ENCODE results near the gene RNF151. TPM values are rescaled to one million over a fixed set of nuclear protein-coding genes. Genes with fewer than 3 reads are reported as not detected.

The RNF151 gene, protein sequence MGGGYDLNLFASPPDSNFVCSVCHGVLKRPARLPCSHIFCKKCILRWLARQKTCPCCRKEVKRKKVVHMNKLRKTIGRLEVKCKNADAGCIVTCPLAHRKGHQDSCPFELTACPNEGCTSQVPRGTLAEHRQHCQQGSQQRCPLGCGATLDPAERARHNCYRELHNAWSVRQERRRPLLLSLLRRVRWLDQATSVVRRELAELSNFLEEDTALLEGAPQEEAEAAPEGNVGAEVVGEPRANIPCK
- total RNA-seq = not detected in 2 replicates

DNA sequence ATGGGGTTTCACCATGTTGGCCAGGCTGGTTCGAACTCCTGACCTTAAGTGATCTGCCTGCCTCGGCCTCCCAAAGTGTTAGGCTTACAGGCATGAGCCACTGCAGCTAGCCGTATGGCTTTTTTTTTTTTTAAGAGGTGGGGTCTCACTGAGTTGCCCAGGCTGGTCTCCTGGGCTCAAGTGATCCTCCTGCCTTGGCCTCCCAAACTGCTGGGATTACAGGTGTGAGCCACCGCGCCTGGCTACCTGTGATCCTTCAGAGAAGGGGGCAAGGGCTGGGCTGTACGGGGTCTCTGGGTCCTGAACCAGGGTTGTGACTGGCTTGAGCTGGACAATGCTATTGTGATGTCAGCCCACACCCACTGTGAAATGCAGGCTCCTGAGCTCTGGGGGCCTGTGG, at the start of gene RNF151:
RNF151 (plus strand) TSS at position 397 of the 400 bp plus-strand sequence. CDS start 26 bp downstream, outside the sequence.

DNA sequence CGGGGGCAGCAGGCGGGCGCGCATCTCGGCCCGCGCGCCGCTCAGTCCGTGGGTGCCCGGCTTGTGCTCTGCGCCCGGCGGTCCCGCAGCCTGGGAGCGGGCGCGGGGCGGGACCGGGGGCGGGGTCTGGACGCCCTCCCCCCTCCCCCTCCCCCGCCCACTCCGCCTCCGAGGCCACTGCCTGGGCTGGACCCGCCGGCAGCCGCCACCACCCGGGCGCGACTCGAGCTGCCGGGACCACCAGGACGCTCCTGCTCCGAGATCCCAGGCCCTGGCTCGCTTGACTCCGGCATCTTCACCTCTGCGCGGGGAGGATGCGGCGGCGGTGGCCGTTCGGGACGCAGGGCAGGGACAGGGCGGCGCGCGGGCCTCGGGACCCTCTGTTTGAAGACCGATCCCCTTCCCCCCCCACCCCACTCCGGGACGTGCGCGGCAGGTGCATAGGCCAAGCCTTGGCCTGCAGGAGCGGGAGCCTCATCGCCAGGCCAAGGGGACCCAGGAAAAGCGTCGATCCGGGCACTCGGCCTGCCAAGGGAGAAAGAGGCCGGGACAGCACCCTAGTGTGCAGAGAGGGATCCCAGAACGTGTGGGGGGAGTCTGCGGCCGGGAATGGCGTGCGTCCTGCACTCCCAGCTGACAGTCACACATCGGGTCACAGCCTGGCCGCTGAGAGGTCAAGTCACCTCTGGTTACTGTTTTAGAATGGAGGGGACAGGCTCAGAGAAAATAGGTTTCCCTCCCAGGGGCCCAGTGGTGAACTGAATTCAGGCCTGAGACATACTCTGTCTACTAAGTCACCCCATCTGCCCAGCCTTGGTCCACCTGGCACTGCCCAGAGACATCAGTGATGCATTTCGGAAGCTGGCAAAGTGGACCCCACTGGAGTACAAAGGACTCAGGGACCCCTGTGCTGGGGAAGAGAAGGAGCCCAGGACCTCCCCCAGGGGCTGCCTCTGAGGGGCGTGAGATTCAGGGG, 48.0 kb upstream of the RNF151 start, which contains the start of gene HS3ST6:
HS3ST6 (minus strand) TSS at position 65 of the 976 bp plus-strand sequence. CDS start 92 bp downstream, outside the sequence.

DNA sequence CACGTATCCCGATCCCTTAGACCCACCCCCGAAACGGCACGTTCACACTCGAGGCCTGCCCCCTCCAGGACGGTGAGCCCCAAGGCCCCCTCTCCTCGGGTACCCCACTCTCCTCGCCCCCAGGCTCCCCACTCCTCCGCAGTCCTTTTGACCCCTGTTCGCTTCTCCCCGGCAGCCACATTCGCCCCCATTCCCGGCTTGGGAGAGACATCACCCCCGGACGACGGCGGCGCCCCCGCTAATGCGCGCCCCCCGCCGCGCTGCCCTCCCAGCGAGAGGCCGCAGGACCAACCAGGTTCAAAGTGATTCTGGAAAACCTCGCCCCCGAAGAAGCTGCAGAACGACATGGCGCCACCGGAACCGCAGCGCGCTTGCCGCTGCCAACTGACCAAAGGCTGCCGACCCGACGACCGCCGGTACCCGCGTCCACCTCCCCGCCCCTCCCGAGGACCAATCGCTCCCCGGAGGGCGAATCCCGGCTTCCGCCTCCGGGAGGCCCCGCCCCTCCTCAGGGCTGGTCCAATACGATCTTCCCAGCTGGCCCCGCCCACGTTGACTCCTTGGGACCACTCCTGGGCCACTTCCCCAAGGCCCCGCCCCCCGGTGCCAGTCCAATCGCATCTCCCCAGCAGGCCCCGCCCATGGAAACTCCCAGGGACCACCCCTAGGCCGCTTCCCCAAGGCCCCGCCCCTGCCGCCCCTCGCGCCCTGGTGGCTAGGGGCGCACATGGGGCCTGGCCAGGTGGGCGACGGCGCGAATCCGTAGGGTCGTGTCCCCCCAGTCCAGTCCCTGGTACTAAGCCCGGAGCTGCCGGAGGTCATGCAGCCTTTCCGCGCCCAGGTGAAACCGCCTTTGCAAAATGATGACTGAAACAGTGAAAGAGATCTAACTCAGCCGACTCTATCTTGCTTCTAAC, 23.6 kb upstream of the RNF151 start, which contains the start of gene MSRB1:
MSRB1 (minus strand) TSS at position 390 of the 917 bp plus-strand sequence; CDS start at position 347, 43 bp downstream.

DNA sequence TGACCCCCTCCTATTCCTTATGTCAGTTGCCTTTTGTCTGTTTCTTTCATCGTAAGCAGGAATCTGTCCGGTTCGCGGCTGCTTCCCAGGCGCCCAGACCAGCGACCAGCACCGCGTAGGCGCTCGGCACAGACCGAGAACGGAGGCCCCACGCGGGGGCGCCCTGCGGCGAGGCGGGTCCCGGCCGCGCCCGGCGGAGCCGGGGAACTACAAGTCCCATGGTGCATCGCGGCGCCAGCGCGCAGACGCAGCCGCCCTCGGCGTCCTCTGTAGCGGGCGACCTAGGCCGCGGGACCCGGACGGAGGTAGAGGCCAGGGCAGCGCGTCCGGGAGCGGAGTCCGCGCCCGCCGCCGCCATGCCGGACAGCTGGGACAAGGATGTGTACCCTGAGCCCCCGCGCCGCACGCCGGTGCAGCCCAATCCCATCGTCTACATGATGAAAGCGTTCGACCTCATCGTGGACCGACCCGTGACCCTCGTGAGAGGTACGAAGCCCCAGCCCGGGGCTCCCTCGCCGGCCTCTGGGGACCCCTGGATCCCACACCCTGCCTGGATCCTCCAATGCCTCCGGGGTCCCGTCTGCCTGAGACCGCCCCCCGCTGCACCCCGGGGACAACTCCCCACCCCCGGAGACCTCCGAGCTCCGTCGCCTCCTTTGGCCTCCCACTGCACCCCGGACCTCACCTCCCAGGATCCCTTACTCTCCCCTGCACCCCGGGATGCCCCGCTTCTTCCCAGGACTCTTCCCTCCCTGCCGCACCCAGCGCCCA, 7.2 kb upstream of the RNF151 start, which contains the start of gene NDUFB10:
NDUFB10 (plus strand) TSS at position 270 of the 771 bp plus-strand sequence; CDS start at position 357, 87 bp downstream.

DNA sequence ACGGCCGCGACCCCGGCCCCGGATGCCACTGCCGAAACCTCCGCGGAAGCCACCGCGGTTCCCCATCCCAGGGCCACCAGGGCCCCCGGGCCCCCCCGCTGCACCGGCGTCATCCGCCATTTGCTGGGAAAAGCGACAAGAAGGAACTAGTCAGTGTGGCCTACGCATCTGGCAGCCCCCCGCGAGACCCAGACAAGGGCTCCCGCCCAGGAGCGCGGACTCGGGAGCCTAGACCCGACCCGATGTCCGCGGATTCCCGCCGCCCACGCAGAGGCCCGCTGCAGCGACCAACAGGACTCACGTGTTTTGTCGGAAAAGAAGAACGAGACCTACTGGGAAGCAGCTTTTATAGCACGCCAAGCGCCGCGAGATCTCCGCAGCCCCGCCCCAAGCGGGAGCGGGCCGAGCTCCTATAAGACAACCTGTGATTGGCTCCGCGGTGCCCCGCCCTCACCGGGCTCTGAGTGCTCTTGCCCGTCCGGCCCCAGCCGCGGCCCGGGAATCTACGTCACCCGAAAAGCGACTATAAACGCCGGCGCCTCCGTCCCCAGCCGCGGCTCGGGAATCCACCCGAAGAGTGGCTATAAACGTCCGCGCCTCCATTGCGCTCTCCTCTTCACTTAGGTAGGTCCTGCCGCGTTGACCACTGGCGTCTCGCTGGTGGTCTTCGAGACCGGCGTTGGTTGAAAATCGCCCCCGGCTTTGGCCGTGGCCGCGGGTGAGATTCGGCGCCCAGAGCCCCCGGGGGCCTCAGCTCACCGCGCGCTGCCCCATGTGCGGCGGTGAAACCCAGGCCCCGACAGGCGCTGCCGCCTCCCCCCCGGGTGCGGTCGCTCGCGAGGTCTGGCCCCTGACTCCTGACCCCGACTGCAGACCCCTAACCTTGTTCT, 1.9 kb upstream of the RNF151 start, which contains the start of gene RPS2:
RPS2 (minus strand) TSS at position 321 of the 890 bp plus-strand sequence; CDS start at position 120, 201 bp downstream.

DNA sequence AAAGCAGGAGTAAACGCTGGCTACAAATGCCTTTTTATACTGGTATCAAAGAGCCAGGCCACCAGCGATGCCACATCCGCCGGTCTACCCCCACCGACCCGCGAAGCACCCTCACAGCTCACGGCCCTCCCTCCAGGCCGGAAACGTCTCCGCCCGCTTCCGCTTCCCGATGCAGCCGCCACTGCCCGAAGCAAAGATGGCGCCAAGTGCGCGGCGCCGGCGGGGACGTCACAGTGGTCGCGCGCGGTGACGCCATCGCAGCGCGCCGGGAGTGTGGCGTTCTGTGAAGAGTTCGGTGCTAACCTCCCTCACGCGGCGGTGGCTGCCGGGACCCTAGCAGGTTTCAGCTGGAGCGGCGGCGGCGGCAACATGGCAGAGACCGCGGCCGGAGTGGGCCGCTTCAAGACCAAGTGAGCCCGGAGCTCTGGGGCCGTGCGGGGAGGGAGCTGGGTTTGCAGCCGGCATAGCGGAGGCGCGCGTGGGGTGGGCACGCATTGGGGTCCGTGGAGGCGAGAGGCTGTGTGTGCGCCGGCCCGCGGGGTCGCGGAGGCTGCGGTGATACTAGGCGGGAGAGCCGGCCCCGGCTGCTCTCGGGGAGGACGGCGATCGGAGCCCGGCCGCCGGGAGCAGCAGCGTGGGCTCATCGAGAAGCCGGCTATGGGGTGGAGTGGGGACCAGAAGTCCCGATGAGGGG, 5.3 kb downstream of the RNF151 start, which contains the start of gene TBL3:
TBL3 (plus strand) TSS at position 258 of the 694 bp plus-strand sequence; CDS start at position 370, 112 bp downstream.

DNA sequence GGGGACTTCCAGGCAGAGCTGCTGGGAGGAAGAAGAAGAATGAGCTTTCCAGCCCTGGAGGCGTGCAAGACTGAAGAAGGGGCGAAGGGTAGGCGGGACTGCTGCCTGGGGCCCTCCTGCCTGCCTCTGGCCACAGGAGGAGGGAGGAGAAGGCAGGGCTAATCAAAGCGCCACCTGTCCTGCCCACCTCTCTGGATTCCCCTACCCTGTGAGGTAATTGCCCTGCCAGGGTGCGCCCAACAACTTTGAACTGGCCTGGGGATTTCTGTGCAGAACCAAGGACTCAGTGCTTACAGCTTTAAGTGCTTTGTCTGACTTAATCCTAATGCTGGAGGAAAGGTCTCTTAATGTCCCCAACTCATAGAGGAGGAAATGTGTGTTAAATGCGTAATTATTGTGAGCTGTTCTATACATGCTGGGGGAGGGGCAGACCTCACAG, 14.8 kb downstream of the RNF151 start, which contains the start of gene NOXO1:
NOXO1 (minus strand) TSS at position 72 of the 439 bp plus-strand sequence. CDS start 290 bp downstream, outside the sequence.

DNA sequence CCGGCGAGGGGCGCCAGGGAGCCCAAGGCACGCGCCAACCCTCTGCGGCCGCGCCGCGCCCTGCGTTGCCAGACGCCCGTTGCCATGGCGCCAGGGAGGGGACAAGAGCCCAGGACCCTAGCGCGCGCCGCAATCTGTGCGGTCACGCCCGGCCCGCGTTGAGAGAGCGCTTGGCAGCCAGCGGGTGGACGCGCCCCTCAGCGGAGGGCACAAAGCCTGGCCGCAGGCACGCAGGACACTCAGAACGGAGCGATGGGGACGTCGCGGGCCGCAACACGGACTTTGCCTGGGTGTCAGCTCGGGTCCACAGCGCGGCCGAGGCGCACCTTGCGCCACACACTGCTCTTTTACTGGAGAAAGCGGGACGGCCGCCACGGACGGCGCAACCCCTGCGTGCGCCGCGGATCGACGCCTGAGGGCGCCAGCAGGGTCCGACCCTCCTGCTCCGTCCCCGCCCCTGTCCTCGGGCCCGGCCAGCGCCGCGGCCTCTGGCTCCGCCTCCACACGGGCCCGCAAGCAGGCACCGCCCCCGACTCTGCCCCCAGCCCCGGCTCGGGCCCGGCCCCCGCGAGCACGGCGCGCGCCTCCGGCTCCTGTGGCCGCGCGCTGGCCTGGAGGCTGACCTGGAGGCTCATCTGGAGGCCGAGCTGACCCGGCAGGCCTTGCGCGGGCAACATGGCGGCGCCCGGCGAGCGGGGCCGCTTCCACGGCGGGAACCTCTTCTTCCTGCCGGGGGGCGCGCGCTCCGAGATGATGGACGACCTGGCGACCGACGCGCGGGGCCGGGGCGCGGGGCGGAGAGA, 17.1 kb downstream of the RNF151 start, which contains the start of gene GFER:
GFER (plus strand) TSS at position 650 of the 803 bp plus-strand sequence; CDS start at position 676, 26 bp downstream.

DNA sequence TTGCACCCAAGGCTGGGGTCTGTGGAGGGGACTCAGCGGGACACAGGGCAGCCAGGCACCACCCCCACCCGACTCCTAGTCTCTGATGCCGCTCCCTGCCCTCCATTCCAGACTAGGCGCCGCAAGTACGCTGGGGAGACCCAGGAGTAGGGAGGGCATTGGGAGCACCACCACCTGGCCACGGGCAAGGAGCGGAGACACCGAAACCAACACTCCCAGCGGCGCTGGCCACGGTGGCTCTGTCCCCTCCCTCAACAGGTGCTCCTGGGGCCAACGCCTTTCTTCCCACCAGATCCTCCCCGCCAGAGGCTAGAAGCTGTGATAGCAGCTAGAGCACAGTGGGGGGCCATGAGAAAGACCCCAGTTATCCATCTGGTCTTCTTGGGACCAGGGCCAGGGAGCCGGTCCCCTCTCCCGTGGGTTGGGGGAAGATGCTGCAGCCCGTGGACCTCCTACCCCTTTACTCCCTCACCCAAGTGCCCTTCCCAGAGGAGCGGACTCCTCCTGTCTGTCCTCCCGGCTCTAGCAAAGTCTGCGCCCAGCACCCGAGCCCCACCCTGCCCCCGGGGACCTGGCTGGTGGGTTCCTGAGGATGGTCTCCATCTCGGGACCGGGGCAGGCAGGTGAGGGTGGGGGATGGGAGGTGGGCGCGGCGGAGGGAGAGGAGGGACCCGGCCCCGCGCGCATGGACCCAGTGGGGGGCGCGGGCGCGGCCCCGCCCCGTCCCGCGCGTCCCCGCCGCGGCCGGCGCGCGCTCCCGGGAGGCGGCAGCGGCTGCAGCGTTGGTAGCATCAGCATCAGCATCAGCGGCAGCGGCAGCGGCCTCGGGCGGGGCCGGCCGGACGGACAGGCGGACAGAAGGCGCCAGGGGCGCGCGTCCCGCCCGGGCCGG, 22.8 kb downstream of the RNF151 start, which contains the start of gene SYNGR3:
SYNGR3 (plus strand) TSS at position 762 of the 892 bp plus-strand sequence. CDS start 133 bp downstream, outside the sequence.

DNA sequence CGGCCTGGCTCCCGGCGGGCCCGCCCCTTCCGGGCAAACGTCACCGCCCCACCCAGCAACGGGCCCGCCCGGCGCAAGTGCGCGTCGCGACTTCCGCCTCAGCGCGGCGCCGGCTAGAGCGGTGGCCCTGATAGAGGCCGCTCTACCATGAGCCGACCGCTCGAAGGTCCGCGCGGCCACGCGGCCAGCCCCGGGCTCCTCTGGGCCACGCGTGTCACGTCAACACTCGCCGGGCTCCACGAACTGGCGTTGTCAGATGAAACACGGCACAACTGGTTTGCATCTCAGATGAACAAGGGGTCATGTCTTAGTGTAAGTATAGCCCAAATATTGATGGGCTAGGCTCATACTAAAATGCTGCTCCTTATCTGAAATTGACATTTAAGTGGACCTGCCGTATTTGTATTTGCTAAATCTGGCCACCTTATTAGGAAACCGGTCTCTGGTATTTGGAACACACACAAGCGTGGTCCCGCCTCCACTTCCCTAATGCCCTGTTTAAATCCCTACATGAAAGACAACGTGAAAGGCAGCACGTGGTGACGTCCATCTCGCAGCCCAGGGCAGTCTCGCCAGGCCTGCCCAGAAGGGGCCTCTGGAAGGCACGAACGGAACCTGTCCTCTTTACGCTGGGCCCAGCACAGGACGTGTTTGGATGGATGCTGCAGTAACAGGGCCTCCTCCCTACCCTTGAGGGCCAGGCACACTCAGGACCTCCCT, 43.3 kb downstream of the RNF151 start, which contains the start of gene ZNF598:
ZNF598 (minus strand) TSS at position 31 of the 720 bp plus-strand sequence.

Other genes starting within 250 kb of the RNF151 start
- gene NME3, start 195.3 kb upstream of the RNF151 start, total RNA-seq = 61.8 and 63.7 TPM in 2 replicates
- gene EME2, start 194.0 kb upstream of the RNF151 start, total RNA-seq = 2.8 and 4.3 TPM in 2 replicates
- 150 and 160 TPM in 2 replicates for gene MRPS34, start 193.7 kb upstream of the RNF151 start, total RNA-seq
- 36.9 and 43.6 TPM in 2 replicates for gene SPSB3, start 184.3 kb upstream of the RNF151 start, total RNA-seq
- gene NUBP2, start 183.9 kb upstream of the RNF151 start, total RNA-seq = 118 and 164 TPM in 2 replicates
- not detected in 2 replicates for gene IGFALS, start 173.2 kb upstream of the RNF151 start, total RNA-seq
- gene HAGH, start 140.0 kb upstream of the RNF151 start, total RNA-seq = 106 and 119 TPM in 2 replicates
- 70.9 and 86.8 TPM in 2 replicates for gene FAHD1, start 139.7 kb upstream of the RNF151 start, total RNA-seq
- not detected in 2 replicates for gene MEIOB, start 94.7 kb upstream of the RNF151 start, total RNA-seq
- not detected in 2 replicates for gene HS3ST6, start 48.4 kb upstream of the RNF151 start, total RNA-seq
- 10.1 and 13.7 TPM in 2 replicates for gene MSRB1, start 23.7 kb upstream of the RNF151 start, total RNA-seq
- not detected in 2 replicates for gene RPL3L, start 12.2 kb upstream of the RNF151 start, total RNA-seq
- 312 and 315 TPM in 2 replicates for gene NDUFB10, start 7.3 kb upstream of the RNF151 start, total RNA-seq
- 2,922 and 2,947 TPM in 2 replicates for gene RPS2, start 2.0 kb upstream of the RNF151 start, total RNA-seq
- 79.4 and 104 TPM in 2 replicates for gene TBL3, start 5.2 kb downstream of the RNF151 start, total RNA-seq
- 1.00 TPM in 1 of 2 replicates, not detected in the other for gene NOXO1, start 14.6 kb downstream of the RNF151 start, total RNA-seq
- 15.4 and 15.9 TPM in 2 replicates for gene GFER, start 17.3 kb downstream of the RNF151 start, total RNA-seq
- 0.25 and 0.87 TPM in 2 replicates for gene SYNGR3, start 23.1 kb downstream of the RNF151 start, total RNA-seq
- 55.6 and 61.8 TPM in 2 replicates for gene ZNF598, start 43.0 kb downstream of the RNF151 start, total RNA-seq
- 2.5 and 3.1 TPM in 2 replicates for gene NPW, start 52.9 kb downstream of the RNF151 start, total RNA-seq
- 236 and 238 TPM in 2 replicates for gene NHERF2, start 60.0 kb downstream of the RNF151 start, total RNA-seq
- gene NTHL1, start 81.0 kb downstream of the RNF151 start, total RNA-seq = 45.7 and 53.0 TPM in 2 replicates
- gene TSC2, start 81.1 kb downstream of the RNF151 start, total RNA-seq = 35.2 and 36.0 TPM in 2 replicates
- gene PKD1, start 169.0 kb downstream of the RNF151 start, total RNA-seq = 37.0 and 46.6 TPM in 2 replicates
- 0.13 and 1.3 TPM in 2 replicates for gene RAB26, start 181.8 kb downstream of the RNF151 start, total RNA-seq
- gene TRAF7, start 188.9 kb downstream of the RNF151 start, total RNA-seq = 81.7 and 89.8 TPM in 2 replicates
- not detected in 2 replicates for gene CASKIN1, start 229.7 kb downstream of the RNF151 start, total RNA-seq
- gene MLST8, start 238.6 kb downstream of the RNF151 start, total RNA-seq = 66.0 and 79.9 TPM in 2 replicates
- 1.7 and 7.1 TPM in 2 replicates for gene BRICD5, start 244.0 kb downstream of the RNF151 start, total RNA-seq
- 25.6 and 31.4 TPM in 2 replicates for gene PGP, start 248.0 kb downstream of the RNF151 start, total RNA-seq